B cell (primary cell): ENCODE measurements around the gene IPO7. TPM values are rescaled to one million over a fixed set of nuclear protein-coding genes. Genes with fewer than 3 reads are reported as not detected.

Experiments used
- ATAC-seq: fragments of 200-7000 bp; cut with Tn5 transposase; one replicate; pipeline ENCODE4 v1.10.0; 2021; ENCODE audit warnings: low read depth, mild to moderate bottlenecking, moderate number of reproducible peaks, moderate library complexity
- CTCF ChIA-PET: fragments of 350-600 bp; sonication (Branson Sonifier 250); formaldehyde crosslinking; loops from one replicate; lab custom pipeline; 2021; ENCODE audit warnings: antibody characterized with exemption, inconsistent platforms; lab: Charles Lee
- POLR2A ChIA-PET: fragments of 350-600 bp; sonication (Branson Sonifier 250); formaldehyde crosslinking; loops from one replicate; lab custom pipeline; 2021; ENCODE audit warnings: antibody characterized with exemption; lab: Charles Lee
- DNase-seq: peaks from one replicate; pipeline ENCODE4 v3.0.0; 2013
- H2AFZ ChIP-seq: 2 replicates; pipeline ENCODE4 v1.6.1; 2012; ENCODE audit warnings: mild to moderate bottlenecking, low read depth, low read length; ENCODE audit not compliant: insufficient read depth, poor library complexity, severe bottlenecking
- H3K27ac ChIP-seq, 2 donors: 1 replicate in 1 of 2; 2 replicates in 1 of 2; pipeline ENCODE4 v1.5.1; 2012 to 2013; ENCODE audit warnings: low read length in 2 of 2, mild to moderate bottlenecking in 2 of 2, moderate library complexity in 1 of 2
- H3K27me3 ChIP-seq, 4 experiments: fragments of 200-600 bp in 1 of 4; sonication (generic) in 1 of 4; replicated peaks in 1 of 4; 1 replicate in 2 of 4; 2 replicates in 2 of 4; pipeline versions ENCODE4 v1.6.1 to v1.7.0; 2013 to 2016; ENCODE audit warnings: low read length in 3 of 4, mild to moderate bottlenecking in 2 of 4, mixed read lengths in 1 of 4, moderate library complexity in 1 of 4; ENCODE audit not compliant: insufficient read depth in 4 of 4, control insufficient read depth in 3 of 4; ENCODE audit errors: control extremely low read depth in 1 of 4
- H3K36me3 ChIP-seq, 2 experiments: replicated peaks in 1 of 2; 1 replicate in 1 of 2; 2 replicates in 1 of 2; pipeline versions ENCODE4 v1.6.1 to v1.7.1; 2013; ENCODE audit warnings: low read length in 1 of 2; ENCODE audit not compliant: insufficient read depth in 2 of 2, control insufficient read depth in 1 of 2; ENCODE audit errors: control extremely low read depth in 1 of 2, extremely low read depth in 1 of 2
- H3K4me1 ChIP-seq, 2 donors: fragments of 200-600 bp in 1 of 2; sonication (generic) in 1 of 2; 1 replicate in 1 of 2; 2 replicates in 1 of 2; pipeline versions ENCODE4 v1.5.1 to v1.6.1; 2013 to 2017; ENCODE audit warnings: low read length in 2 of 2; ENCODE audit not compliant: control insufficient read depth in 2 of 2, insufficient read depth in 2 of 2
- H3K4me2 ChIP-seq: replicated peaks from 2 replicates; pipeline ENCODE3; 2012; ENCODE audit warnings: mild to moderate bottlenecking, low read depth, low read length; ENCODE audit not compliant: poor library complexity, severe bottlenecking
- H3K4me3 ChIP-seq, 5 experiments: fragments of 200-600 bp in 1 of 5; sonication (generic) in 1 of 5; 1 replicate in 3 of 5; 2 replicates in 2 of 5; pipeline versions ENCODE4 v1.5.1 to v1.7.0; 2011 to 2016; ENCODE audit warnings: low read length in 4 of 5, mild to moderate bottlenecking in 4 of 5, low read depth in 2 of 5, control low read depth in 1 of 5, moderate library complexity in 1 of 5; ENCODE audit not compliant: insufficient read depth in 1 of 5; ENCODE audit errors: control extremely low read depth in 1 of 5, extremely low read depth in 1 of 5
- H3K79me2 ChIP-seq: fragments of 200-600 bp; sonication (generic); one replicate; pipeline ENCODE4 v1.6.0; 2016; ENCODE audit warnings: low read length; ENCODE audit not compliant: control insufficient read depth, insufficient read depth
- H3K9ac ChIP-seq: fragments of 200-600 bp; sonication (generic); 2 replicates; pipeline ENCODE4 v1.6.1; 2017; ENCODE audit warnings: mild to moderate bottlenecking, low read length, moderate library complexity
- H3K9me3 ChIP-seq, 3 donors: one replicate each; pipeline versions ENCODE4 v1.6.1 to v1.7.1; 2013; ENCODE audit warnings: low read length in 2 of 3; ENCODE audit not compliant: control insufficient read depth in 2 of 3, insufficient read depth in 1 of 3; ENCODE audit errors: control extremely low read depth in 1 of 3
- H4K20me1 ChIP-seq: 2 replicates; pipeline ENCODE4 v1.6.0; 2012; ENCODE audit warnings: mild to moderate bottlenecking, low read length; ENCODE audit not compliant: insufficient read depth, control insufficient read depth, poor library complexity, severe bottlenecking
- H3K27ac Mint-ChIP-seq: one replicate; pipeline ENCODE4 v1.8.0; 2021; ENCODE audit warnings: mixed read lengths
- H3K27me3 Mint-ChIP-seq: one replicate; pipeline ENCODE4 v1.8.0; 2021; ENCODE audit warnings: mixed read lengths
- H3K4me1 Mint-ChIP-seq: one replicate; pipeline ENCODE4 v1.8.0; 2021; ENCODE audit warnings: mixed read lengths
- H3K4me3 Mint-ChIP-seq: one replicate; pipeline ENCODE4 v1.8.0; 2021; ENCODE audit warnings: mixed read lengths
- H3K9me3 Mint-ChIP-seq: one replicate; pipeline ENCODE4 v1.8.0; 2022; ENCODE audit warnings: mixed read lengths; ENCODE audit not compliant: insufficient read depth
- EZH2 ChIP-seq: IDR thresholded peaks from 2 replicates; pipeline ENCODE4 v1.6.1; 2012; ENCODE audit warnings: borderline replicate concordance, low read depth, mild to moderate bottlenecking, moderate library complexity, low read length; ENCODE audit not compliant: insufficient read depth, poor library complexity, severe bottlenecking
- WGBS: methylation state at CpG from one replicate; pipeline ENCODE4 v1.1.5; 2013; ENCODE audit warnings: missing lambda C conversion rate; ENCODE audit not compliant: insufficient coverage; 5-methylcytosine and 5-hydroxymethylcytosine counted together
- intact Hi-C: fragments of 100-400 bp; cut with micrococcal nuclease; formaldehyde crosslinking; loops from one replicate; pipeline ENCODE4 v1.10.0; 2022
- polyA plus RNA-seq: library from polyadenylated mRNA; depleted of rRNA; stranded (reverse); fragments of >200 nt; gene quantifications from 2 replicates; pipeline ENCODE4 v1.2.3, GENCODE V29; 2012
- total RNA-seq, 2 donors: library from RNA; stranded (reverse); fragments of 120-200 nt in 1 of 2; gene quantifications; 1 replicate in 1 of 2; 2 replicates in 1 of 2; pipeline versions ENCODE4 v1.2.3 to v1.2.4, GENCODE V29; 2013 to 2022
- TF ChIP-seq, protein P1 (sequence below): fragments of 200-600 bp; IDR thresholded peaks from one replicate; pipeline ENCODE4 v1.8.0; 2022; ENCODE audit warnings: antibody characterized with exemption, mild to moderate bottlenecking

IPO7 gene
- total and polyA plus RNA-seq, 2 donors (not counting 1 experiment from before 2014, with no cell fraction given) = 9.8 to 53.2 TPM

DNA sequence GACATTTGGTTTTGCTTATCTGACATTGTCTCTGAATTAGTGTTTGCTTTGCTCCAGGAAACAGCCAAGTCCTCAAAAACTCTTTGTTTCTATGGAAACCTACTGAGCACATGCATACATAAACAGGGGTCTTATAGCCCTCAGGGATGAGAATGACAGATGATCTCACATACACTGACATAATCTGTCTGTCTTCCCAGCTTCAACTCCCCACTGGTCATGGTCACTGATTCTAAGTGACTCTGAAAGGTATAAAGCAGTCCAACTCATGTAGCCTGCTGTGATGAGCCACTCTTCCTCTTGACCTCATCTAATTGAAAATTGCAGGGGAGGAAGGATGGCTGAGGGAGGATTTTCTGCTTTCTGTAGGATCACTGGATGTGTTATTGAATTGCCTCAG is 89.0 kb downstream of the IPO7 start:
- CTCF ChIA-PET = interaction anchor here (0.7 to 1.3 kb wide), 3 partner anchors 9 to 275 kb away, joined by 3 to 5 read pairs (median 3); no protein-coding TSS in a partner anchor
- no peak overlapping the region for H3K4me3 ChIP-seq
- H3K4me3 Mint-ChIP-seq = no peak overlapping the region
- DNase-seq = no peak
- H3K4me1 Mint-ChIP-seq = peaks cover 2% of the 10 kb centered on the region
- intact Hi-C loops = no loop called here
- no peaks in the 10 kb centered on the region for H3K27me3 ChIP-seq
- no peaks in the 10 kb centered on the region for H3K27me3 Mint-ChIP-seq
- H3K4me2 ChIP-seq = no peak overlapping the region
- no peak for ATAC-seq
- POLR2A ChIA-PET = no interaction called here
- no peak overlapping the region for H3K9ac ChIP-seq
- peaks cover 24% of the 10 kb centered on the region for H3K79me2 ChIP-seq
- no peak overlapping the region for H3K27ac ChIP-seq
- TF ChIP-seq, protein P1, sequence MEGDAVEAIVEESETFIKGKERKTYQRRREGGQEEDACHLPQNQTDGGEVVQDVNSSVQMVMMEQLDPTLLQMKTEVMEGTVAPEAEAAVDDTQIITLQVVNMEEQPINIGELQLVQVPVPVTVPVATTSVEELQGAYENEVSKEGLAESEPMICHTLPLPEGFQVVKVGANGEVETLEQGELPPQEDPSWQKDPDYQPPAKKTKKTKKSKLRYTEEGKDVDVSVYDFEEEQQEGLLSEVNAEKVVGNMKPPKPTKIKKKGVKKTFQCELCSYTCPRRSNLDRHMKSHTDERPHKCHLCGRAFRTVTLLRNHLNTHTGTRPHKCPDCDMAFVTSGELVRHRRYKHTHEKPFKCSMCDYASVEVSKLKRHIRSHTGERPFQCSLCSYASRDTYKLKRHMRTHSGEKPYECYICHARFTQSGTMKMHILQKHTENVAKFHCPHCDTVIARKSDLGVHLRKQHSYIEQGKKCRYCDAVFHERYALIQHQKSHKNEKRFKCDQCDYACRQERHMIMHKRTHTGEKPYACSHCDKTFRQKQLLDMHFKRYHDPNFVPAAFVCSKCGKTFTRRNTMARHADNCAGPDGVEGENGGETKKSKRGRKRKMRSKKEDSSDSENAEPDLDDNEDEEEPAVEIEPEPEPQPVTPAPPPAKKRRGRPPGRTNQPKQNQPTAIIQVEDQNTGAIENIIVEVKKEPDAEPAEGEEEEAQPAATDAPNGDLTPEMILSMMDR = no peak
- no peak for TF ChIP-seq EZH2
- H4K20me1 ChIP-seq = no peaks in the 10 kb centered on the region
- no peak overlapping the region for H3K27ac Mint-ChIP-seq
- H3K36me3 ChIP-seq = peaks cover 15 to 49% of the 10 kb centered on the region in 2 experiments
- H3K9me3 ChIP-seq = no peaks in the 10 kb centered on the region
- H3K4me1 ChIP-seq = no peaks in the 10 kb centered on the region
- no peak overlapping the region for H2AFZ ChIP-seq
- no peaks in the 10 kb centered on the region for H3K9me3 Mint-ChIP-seq

GRCh38 chr11:9479899-9480298 is 95.4 kb downstream of the IPO7 start:
- intact Hi-C loops = no loop called here
- no peaks in the 10 kb centered on the region for H4K20me1 ChIP-seq
- no peaks in the 10 kb centered on the region for H3K9me3 ChIP-seq
- Mint-ChIP-seq H3K4me3 (no peak overlapping the region), H3K9me3 (no peaks in the 10 kb centered on the region), H3K4me1 (peaks cover 6% of the 10 kb centered on the region), H3K27me3 (no peaks in the 10 kb centered on the region), H3K27ac (no peak overlapping the region)
- no peak overlapping the region for H3K4me3 ChIP-seq
- CTCF ChIA-PET = interaction anchor here (1.7 kb wide), 1 partner anchor 28 kb away, joined by 9 read pairs; no protein-coding TSS in a partner anchor
- peaks cover 4 to 8% of the 10 kb centered on the region in 2 donors for H3K4me1 ChIP-seq
- no peaks in the 10 kb centered on the region for H3K27me3 ChIP-seq
- DNase-seq (no peak), ATAC-seq (no peak)
- no peak overlapping the region for H3K4me2 ChIP-seq
- no peaks in the 10 kb centered on the region for H3K79me2 ChIP-seq
- no peak overlapping the region for H3K9ac ChIP-seq
- TF ChIP-seq, protein P1 = no peak
- no peak for TF ChIP-seq EZH2
- H3K36me3 ChIP-seq = peaks cover 1 to 50% of the 10 kb centered on the region in 2 experiments
- POLR2A ChIA-PET = no interaction called here
- H2AFZ ChIP-seq = no peak overlapping the region
- WGBS = no CpG with 5 or more reads among the region's 2 CpGs
- H3K27ac ChIP-seq = peak overlapping the region in 1 of 2 donors; percentile 48
